Stomach (tissue), 4 donors: Measurements from ENCODE around the gene HAAO.

Experiments used
- CTCF ChIP-seq, 7 experiments: fragments of 450-650 bp in 4 of 7; fragments of 200-600 bp in 3 of 7; sonication (generic) in 3 of 7; IDR thresholded peaks; one replicate each; pipeline ENCODE4 v1.5.1; 2016 to 2019; ENCODE audit warnings: antibody characterized with exemption in 7 of 7, control low read depth in 2 of 7, mild to moderate bottlenecking in 1 of 7
- POLR2A ChIP-seq, 4 donors: fragments of 450-650 bp; IDR thresholded peaks; one replicate each; pipeline ENCODE4 v1.6.1; 2016; ENCODE audit warnings: antibody characterized with exemption in 4 of 4, control low read depth in 2 of 4, mild to moderate bottlenecking in 1 of 4, moderate library complexity in 1 of 4

- TF ChIP-seq CTCF (IDR thresholded peaks at IDR 0.05) (no peak), POLR2A (IDR thresholded peaks at IDR 0.05) (peak in 1 of 4 donors; percentile 9)
Observed at GRCh38 chr2:42810121-42810970, 18.0 kb upstream of the HAAO start.
